ENCODE measurements around the gene MYL10.

DNA sequence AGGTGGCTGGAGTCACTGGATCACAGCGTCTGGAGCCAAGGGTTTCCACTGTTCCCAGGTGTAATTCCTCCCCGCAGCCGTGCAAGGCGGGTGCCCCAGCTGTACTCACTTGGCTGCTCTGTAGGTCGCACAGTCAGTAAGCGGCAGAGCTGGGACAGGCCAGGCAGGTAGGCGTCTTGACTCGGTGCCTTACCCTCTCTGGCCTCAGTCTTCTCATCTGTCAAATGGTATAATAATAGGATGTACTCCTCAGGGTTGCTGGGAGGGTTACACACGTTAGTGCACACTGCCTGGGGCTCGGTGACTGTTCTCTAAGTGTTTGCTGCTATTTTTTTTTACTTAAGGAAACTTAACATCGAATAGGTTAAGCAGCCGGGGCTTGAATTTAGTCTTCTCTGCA lies 27.0 kb downstream of the MYL10 start:
- TF ChIP-seq, protein P1, sequence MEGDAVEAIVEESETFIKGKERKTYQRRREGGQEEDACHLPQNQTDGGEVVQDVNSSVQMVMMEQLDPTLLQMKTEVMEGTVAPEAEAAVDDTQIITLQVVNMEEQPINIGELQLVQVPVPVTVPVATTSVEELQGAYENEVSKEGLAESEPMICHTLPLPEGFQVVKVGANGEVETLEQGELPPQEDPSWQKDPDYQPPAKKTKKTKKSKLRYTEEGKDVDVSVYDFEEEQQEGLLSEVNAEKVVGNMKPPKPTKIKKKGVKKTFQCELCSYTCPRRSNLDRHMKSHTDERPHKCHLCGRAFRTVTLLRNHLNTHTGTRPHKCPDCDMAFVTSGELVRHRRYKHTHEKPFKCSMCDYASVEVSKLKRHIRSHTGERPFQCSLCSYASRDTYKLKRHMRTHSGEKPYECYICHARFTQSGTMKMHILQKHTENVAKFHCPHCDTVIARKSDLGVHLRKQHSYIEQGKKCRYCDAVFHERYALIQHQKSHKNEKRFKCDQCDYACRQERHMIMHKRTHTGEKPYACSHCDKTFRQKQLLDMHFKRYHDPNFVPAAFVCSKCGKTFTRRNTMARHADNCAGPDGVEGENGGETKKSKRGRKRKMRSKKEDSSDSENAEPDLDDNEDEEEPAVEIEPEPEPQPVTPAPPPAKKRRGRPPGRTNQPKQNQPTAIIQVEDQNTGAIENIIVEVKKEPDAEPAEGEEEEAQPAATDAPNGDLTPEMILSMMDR (conservative IDR thresholded peaks at IDR 0.05; ENCODE audit: low read depth, low read length) = no peak
- TF ChIP-seq EZH2 (IDR thresholded peaks at IDR 0.05; ENCODE audit: borderline replicate concordance, low read depth, low read length, poor library complexity, severe bottlenecking) = no peak

Measured in A673 (cell line).